Measurements from ENCODE around the gene GSN.

GRCh38 chr9:121319383-121319780, 51.4 kb downstream of the GSN start:
- TF ChIP-seq GABPA (tag; conservative IDR thresholded peaks at IDR 0.05; ENCODE audit: low read depth) (no peak), GATAD2B (IDR thresholded peaks at IDR 0.05; ENCODE audit: borderline replicate concordance) (no peak), CTCF (IDR thresholded peaks at IDR 0.05 in 2 of 3, conservative IDR thresholded peaks at IDR 0.05 in 1 of 3; ENCODE audit: insufficient read depth in 2 of 3, low read depth in 1 of 3, low read length in 3 of 3) (no peak), JUND (IDR thresholded peaks at IDR 0.05; ENCODE audit: borderline replicate concordance, low read depth, low read length) (no peak), JUND (tag; IDR thresholded peaks at IDR 0.05; ENCODE audit: borderline replicate concordance, low read depth, low read length) (no peak), POLR2A (conservative IDR thresholded peaks at IDR 0.05) (no peak), MAX (CRISPR knock-in tag; IDR thresholded peaks at IDR 0.05) (no peak), MAFG (tag; conservative IDR thresholded peaks at IDR 0.05) (no peak), ZNF24 (IDR thresholded peaks at IDR 0.05) (no peak), MYNN (IDR thresholded peaks at IDR 0.05) (no peak), MYNN (CRISPR knock-in tag; IDR thresholded peaks at IDR 0.05) (no peak), THRA (IDR thresholded peaks at IDR 0.05) (no peak), SMARCE1 (IDR thresholded peaks at IDR 0.05) (no peak), CCAR2 (IDR thresholded peaks at IDR 0.05; ENCODE audit: low read depth, low read length) (no peak), ZNF324 (CRISPR knock-in tag; IDR thresholded peaks at IDR 0.05) (no peak)

Measured in K562 (cell line).